HFF-Myc (cell line): Measurements from ENCODE around the gene HLA-DMA.

ENCODE experiments used
- DNase-seq: peaks from one replicate; pipeline ENCODE4 v3.0.0-alpha.2; 2011; ENCODE audit warnings: low read depth; ENCODE audit errors: extremely low read depth
- H3K4me3 ChIP-seq: replicated peaks from 2 replicates; pipeline ENCODE4 v1.5.1; 2011; ENCODE audit warnings: low read depth, mild to moderate bottlenecking, control low read depth, low read length
- TF ChIP-seq, protein P1 (sequence below): IDR thresholded peaks from 2 replicates; pipeline ENCODE4 v1.5.1; 2012; ENCODE audit warnings: mild to moderate bottlenecking, low read depth, low read length, control low read depth; ENCODE audit errors: missing control alignments

HLA-DMA gene

DNA sequence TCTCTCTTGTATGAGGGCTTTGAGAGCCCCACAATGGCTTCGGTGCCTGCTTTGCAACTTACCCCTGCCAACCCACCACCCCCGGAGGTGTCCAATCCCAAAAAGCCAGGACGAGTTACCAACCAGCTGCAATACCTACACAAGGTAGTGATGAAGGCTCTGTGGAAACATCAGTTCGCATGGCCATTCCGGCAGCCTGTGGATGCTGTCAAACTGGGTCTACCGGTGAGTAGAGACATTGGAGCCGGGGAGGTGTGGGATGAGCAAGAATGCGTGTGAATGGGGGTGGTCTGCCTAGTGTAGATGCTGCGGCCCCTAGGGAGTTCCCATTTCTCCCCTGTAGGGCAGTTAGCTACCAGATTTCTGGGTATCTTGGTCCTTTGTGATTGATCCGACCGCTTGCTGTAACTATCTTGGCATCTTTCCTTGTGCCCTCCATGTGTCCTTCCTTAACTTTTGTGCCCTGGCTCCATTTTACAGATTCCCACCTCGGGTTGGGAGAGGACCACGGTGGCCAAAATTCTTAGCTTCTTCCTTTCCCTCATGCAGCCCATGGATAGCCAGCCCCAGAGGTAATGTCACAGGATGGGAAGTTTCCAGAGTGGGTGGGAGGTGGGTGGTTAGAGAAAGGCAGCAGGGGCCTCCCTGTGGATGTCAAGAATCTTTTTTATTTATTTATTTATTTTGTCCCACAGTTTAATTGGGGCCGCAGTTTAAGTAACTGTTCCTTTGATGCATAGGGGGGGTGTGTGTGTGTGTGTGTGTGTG lies 21.8 kb upstream of the HLA-DMA start:
- H3K4me3 ChIP-seq = peak overlapping the region; percentile 97
- DNase-seq = no peak
- TF ChIP-seq, protein P1, sequence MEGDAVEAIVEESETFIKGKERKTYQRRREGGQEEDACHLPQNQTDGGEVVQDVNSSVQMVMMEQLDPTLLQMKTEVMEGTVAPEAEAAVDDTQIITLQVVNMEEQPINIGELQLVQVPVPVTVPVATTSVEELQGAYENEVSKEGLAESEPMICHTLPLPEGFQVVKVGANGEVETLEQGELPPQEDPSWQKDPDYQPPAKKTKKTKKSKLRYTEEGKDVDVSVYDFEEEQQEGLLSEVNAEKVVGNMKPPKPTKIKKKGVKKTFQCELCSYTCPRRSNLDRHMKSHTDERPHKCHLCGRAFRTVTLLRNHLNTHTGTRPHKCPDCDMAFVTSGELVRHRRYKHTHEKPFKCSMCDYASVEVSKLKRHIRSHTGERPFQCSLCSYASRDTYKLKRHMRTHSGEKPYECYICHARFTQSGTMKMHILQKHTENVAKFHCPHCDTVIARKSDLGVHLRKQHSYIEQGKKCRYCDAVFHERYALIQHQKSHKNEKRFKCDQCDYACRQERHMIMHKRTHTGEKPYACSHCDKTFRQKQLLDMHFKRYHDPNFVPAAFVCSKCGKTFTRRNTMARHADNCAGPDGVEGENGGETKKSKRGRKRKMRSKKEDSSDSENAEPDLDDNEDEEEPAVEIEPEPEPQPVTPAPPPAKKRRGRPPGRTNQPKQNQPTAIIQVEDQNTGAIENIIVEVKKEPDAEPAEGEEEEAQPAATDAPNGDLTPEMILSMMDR = no peak

DNA sequence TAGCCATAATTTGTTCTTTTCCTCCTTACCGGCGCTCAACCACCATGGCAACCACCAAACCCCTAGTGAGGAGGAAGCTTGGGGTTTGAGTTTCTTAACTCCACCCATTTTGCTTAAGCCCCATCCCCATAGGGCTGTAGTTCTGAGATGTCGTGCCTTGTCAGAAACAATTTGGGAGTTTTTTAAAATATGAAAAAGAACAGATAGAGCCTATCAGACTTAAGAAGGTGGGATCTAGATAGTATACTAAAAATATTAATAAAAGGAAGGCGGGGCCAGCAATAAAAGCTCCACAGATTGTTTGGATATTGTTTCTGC lies 21.1 kb upstream of the HLA-DMA start:
- peak overlapping the region; percentile 97 for H3K4me3 ChIP-seq
- TF ChIP-seq, protein P1 = no peak
- DNase-seq = no peak

DNA sequence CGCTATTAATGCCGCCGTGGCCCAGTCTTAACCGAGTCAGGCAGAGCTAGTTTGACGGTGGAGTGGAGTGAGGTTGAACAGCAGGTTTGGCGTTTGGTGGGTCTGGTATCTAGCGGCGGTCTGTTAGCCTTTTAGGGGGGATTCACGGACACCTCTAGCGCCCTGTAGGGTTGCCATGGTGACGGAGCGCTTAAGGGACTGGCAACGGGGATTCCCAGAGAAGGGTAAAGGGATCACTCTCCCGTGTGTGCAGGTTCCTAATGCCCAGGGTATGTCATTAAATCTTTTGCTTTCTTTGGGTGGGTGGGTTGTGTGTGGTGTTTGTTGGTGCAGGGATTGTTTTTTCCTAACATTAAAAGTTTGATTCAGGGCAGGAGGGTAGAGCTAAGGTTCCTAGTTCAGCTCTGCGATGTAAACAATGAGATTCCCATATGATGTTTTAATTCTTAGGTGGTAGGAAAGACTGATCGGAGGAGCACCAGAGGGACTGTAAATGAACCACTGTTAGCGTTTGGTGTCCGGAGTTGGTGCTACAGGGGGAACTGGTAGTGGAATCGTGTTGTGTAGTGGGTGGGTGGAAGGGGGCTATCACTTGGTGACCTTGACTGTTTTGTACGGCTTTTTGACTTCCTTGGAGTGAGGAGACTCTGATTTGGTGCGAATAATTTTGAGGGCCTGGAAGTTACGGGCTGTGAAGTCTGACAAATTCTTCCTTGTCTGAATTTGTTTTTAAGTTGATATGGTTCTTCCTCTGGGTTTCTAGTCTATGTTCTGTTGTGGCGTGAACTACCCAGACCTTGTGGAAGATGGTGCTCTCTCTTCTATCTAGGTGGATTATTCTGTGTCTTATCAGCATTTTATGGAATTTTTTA lies 20.5 kb upstream of the HLA-DMA start:
- no peak for DNase-seq
- TF ChIP-seq, protein P1 = no peak

DNA sequence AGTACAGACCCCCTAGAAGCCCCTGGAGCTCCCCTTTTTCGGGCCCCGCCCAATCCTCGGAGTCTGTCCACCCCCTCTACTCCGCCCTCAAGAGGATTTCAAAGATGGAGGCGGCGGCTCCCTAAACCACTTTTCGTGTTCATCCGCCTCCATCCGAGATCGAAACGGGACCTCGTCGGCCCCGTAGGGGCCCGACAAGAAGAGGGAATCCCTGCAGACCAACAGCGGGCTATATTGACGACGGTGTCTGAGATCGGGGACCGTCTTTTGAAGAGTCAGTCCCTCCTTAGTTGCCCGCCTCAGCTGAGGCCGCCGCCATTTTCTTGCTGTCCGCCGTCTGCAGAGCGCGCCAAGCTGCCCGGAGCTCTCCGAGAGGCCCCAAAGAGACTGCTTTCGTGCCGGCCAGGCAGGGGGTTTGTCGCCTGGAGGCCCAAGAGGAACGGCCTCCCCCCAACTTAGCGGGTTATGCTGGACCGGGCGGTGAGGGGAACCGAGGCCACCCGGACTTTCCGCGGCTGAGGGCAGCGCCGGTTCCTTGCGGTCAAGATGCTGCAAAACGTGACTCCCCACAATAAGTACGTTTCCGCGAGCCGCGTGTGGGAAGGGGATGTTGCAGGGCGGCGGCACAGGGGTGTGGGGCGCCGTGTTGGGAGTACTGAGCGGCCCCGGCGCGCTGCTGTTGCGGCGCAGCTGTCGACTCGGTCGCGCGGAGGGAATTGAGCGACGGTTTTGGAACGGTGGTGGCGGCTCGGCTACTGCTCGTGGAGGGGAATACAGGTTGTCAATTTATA lies 19.7 kb upstream of the HLA-DMA start:
- peak overlapping the region; percentile 97 for H3K4me3 ChIP-seq
- no peak for DNase-seq
- TF ChIP-seq, protein P1 = no peak

More for the DNA sequence above, 20.5 kb upstream of the HLA-DMA start:
- peak overlapping the region; percentile 97 for H3K4me3 ChIP-seq

DNA sequence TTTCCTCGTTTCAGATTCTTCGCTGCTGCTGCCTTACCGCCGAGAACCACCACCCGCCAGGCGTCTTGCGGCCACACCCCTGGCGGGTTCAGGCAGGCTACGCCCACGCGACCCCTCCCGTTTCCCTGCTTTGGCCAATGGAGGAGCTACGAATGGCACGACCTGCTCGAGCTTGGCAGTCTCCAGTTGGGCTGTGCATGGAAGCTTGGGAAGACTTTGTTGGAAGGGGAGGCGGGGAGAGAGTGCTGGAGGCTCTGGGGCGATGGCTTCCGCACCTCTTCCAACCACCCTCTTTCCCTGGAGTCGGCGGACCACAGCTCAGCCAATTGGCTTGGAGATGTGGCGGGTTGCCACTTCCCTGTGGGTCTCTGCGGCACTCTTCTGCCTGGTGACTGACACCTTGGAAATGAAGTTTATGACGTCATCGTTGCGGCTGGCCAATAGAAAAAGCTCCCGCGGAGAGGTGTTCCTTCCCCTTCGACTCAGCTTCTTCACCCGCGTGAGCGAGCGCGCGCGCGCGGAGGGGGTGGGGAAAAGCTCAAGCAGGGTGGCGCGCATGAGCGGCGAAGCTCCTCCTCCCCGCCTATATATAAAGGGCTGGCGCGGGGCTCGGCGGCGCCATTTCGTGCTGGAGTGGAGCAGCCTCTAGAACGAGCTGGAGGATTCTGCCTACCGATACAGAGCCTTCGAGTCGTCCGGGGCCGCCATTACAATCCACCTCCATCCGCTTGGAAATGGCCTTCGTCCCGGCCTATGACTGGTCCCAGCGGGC lies 18.9 kb upstream of the HLA-DMA start:
- H3K4me3 ChIP-seq = peak overlapping the region; percentile 97
- TF ChIP-seq, protein P1 = no peak
- peak; percentile 100 for DNase-seq

DNA sequence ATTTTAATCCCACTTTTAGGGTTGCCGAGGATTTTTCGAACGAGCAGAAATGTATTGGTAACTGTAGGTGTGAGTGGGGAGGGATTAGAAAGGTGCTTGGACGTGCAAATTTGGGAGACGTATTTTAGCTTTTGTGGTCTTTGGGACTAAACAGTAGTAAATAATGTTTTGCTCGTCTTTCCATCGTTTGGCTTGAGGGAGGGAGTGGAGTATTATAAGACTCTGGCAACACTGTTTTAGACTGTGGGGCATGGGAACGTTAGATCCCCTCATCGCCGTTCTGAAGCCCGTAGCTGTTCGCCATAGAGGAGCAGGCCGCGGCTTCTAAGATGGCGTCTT lies 18.3 kb upstream of the HLA-DMA start:
- H3K4me3 ChIP-seq = peak overlapping the region; percentile 58
- no peak for DNase-seq
- TF ChIP-seq, protein P1 = no peak
